Pancreas (tissue), 10 donors: ENCODE measurements around the gene WWC1. TPM values are rescaled to one million over a fixed set of nuclear protein-coding genes. Genes with fewer than 3 reads are reported as not detected.
"Not testable (repeated sequence)": the region's sequence is repeated elsewhere in the genome, so short reads cannot be mapped to it uniquely, and the experiment has no call there.

Experiments used
- ATAC-seq, 4 donors: fragments of 200-7000 bp; cut with Tn5 transposase; one replicate each; pipeline versions ENCODE4 v1.8.0 to v1.9.1; 2020; ENCODE audit warnings: mild to moderate bottlenecking in 4 of 4, moderate library complexity in 4 of 4
- DNase-seq, 6 donors: peaks; one replicate each; pipeline ENCODE4 v3.0.0-alpha.2; 2020
- FAIRE-seq: peaks from 2 replicates; lab custom pipeline; 2012; peaks lifted over from hg19 to GRCh38; lab: Jason Lieb, UNC
- H3K27ac ChIP-seq, 4 donors: fragments of 200-600 bp; sonication (generic); 1 replicate in 3 of 4; 2 replicates in 1 of 4; pipeline versions ENCODE4 v1.5.0 to v1.8.0; 2020
- H3K27me3 ChIP-seq, 4 donors: fragments of 200-600 bp; one replicate each; pipeline ENCODE4 v1.8.0; 2021
- H3K36me3 ChIP-seq, 3 donors: fragments of 200-600 bp; sonication (generic) in 1 of 3; one replicate each; pipeline versions ENCODE4 v1.5.0 to v1.8.0; 2020 to 2021
- H3K4me1 ChIP-seq, 3 donors: fragments of 200-600 bp; one replicate each; pipeline ENCODE4 v1.8.0; 2021
- H3K4me3 ChIP-seq, 4 donors: fragments of 200-600 bp; sonication (generic) in 2 of 4; one replicate each; pipeline versions ENCODE4 v1.5.0 to v1.8.0; 2020 to 2021
- H3K9me3 ChIP-seq, 4 donors: fragments of 200-600 bp; one replicate each; pipeline ENCODE4 v1.8.0; 2021
- WGBS, 2 donors: extraction: QIAGEN DNeasy Blood & Tissue Kit; methylation state at CpG; one replicate each; pipeline ENCODE4 v1.1.7; 2013; 5-methylcytosine and 5-hydroxymethylcytosine counted together
- intact Hi-C, 3 donors: fragments of 100-400 bp; cut with DNase I; formaldehyde crosslinking; loops; one replicate each; pipeline versions ENCODE4 v1.11.1 to v1.14.2; 2022
- polyA plus RNA-seq, 2 donors: library from polyadenylated mRNA; stranded (reverse); fragments of 200-250 nt; gene quantifications; one replicate each; pipeline ENCODE4 v1.2.3, GENCODE V29; 2013
- total RNA-seq, 6 donors: library from RNA; stranded (reverse); fragmentation: NEBNext Ultra II Directional in 4 of 6; extraction: Animal tissue kit (Norgen Biotek cat#: 25700) in 4 of 6; gene quantifications; one replicate each; pipeline versions ENCODE4 v1.2.1 to v1.2.4, GENCODE V29; 2021 to 2023
- TF ChIP-seq, protein P1 (sequence below), 4 donors: fragments of 200-600 bp; sonication (generic) in 3 of 4; IDR thresholded peaks; one replicate each; pipeline versions ENCODE4 v1.5.0 to v1.8.0; 2021; ENCODE audit warnings: antibody characterized with exemption in 4 of 4
- donor health status: healthy with polysubstance abuse.
- donor health status: DM: no; HTN: no; CAD: no; lungs with moderate emphysema.
- donor health status: DM: no; HTN: no; CAD: no.
- donor health status: control.
- donor health status: control.
- donor health status: Bipolar disorder and iron deficiency.
- donor health status: DM: yes; HTN: yes; CAD: no.
- donor health status: DM: no; HTN: no; CAD: no.
- donor health status: DM: no; HTN: no; CAD: no.
- donor health status: DM: yes; HTN: yes; CAD: no.

WWC1 gene
- total and polyA plus RNA-seq, 8 donors, result 35.0 to 54.2 (median 38.7) TPM

DNA sequence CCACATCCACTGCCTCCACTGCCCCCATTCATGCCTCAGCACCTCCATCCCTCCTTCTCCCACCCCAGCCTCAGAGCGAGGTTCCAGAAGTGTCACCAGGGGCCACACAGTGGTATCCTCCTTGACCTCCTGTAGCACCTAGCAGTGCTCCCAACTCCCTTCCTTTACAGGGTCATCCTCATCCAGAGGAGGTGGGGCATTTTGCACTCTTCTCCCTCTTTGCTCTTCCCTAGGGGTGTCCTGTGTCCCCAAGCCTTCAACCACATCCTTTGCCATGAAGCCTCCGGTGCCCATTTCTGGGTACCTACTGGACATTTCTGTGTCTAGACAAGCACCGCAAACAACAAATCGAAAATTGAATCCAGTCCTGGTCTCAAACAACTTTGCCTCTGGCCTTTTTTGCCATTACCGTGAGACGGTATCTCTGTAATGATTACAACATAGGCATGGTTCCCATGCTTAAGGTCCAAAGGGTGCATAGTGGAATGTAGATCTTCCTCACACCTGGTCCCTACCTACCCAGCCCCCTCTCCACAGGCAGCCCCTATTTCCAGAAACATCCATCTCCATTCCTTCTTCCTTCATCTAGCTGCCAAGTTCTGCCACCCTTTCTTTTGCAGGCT lies 17.6 kb downstream of the WWC1 start:
- peak overlapping the region in 1 of 4 donors; percentile 9 for H3K27ac ChIP-seq
- H3K9me3 ChIP-seq, result no peaks in the 10 kb centered on the region
- FAIRE-seq, result no peak
- no peak overlapping the region for H3K4me3 ChIP-seq
- no peak for DNase-seq
- intact Hi-C loops, result no loop called here
- no peaks in the 10 kb centered on the region for H3K36me3 ChIP-seq
- TF ChIP-seq, protein P1, sequence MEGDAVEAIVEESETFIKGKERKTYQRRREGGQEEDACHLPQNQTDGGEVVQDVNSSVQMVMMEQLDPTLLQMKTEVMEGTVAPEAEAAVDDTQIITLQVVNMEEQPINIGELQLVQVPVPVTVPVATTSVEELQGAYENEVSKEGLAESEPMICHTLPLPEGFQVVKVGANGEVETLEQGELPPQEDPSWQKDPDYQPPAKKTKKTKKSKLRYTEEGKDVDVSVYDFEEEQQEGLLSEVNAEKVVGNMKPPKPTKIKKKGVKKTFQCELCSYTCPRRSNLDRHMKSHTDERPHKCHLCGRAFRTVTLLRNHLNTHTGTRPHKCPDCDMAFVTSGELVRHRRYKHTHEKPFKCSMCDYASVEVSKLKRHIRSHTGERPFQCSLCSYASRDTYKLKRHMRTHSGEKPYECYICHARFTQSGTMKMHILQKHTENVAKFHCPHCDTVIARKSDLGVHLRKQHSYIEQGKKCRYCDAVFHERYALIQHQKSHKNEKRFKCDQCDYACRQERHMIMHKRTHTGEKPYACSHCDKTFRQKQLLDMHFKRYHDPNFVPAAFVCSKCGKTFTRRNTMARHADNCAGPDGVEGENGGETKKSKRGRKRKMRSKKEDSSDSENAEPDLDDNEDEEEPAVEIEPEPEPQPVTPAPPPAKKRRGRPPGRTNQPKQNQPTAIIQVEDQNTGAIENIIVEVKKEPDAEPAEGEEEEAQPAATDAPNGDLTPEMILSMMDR (IDR thresholded peaks at IDR 0.05), result no peak
- ATAC-seq, result peak in 2 of 4 donors; percentile 37 to 65
- H3K4me1 ChIP-seq, result peaks cover 6 to 39% (median 28%) of the 10 kb centered on the region in 3 donors
- 33 to 37% methylated on average over 6 of the region's 6 CpGs for WGBS, 2 donors
- H3K27me3 ChIP-seq, result no peaks in the 10 kb centered on the region

DNA sequence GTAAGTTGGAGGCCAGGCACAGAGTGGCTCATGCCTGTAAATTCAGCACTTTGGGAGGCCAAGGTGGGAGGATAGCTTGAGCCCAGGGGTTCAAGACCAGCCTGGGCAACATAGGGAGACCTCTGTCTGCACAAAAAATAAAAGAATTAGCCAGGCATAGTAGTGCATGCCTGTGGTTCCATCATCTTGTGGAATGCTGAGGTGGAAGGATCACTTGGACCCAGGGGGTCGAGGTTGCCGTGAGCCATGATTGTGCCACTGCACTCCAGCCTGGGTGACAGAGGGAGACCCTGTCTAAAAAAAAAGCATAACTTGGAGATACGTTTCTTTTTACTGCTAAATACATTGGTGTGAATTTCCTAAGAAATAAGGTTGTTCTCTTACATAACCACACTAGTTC lies 19.1 kb downstream of the WWC1 start:
- H3K27ac ChIP-seq, FAIRE-seq, DNase-seq, intact Hi-C loops, H3K36me3 ChIP-seq, H3K9me3 ChIP-seq, H3K27me3 ChIP-seq, H3K4me3 ChIP-seq, ATAC-seq: not testable (repeated sequence)
- 77 to 84% methylated on average over 3 of the region's 3 CpGs for WGBS, 2 donors
- H3K4me1 ChIP-seq, result peaks cover 14 to 38% (median 22%) of the 10 kb centered on the region in 3 donors

DNA sequence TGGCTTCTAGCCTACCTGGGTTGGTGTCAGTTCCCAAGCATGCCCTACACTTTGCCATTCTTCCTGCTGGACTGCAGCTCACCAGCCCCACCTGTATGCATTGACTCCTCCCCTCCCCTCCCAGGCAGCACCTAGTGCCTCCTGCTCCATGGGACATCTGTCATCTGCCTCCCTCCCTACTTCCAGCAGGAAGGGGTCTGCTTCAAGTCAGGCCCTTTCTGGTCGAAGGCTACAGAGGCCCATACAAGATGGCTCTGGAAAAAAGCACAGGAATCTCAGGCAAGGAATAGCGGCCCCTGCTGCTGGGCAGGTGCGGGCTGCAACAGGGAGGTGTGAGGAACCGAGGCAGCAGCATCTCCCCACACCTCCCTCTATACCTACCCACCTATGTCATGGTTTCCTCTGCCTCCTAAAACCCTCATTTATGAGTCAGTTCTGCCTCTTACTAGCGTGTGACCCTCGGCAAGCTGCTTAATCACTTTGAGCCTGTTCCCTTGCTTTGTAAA lies 19.7 kb downstream of the WWC1 start:
- Histone ChIP-seq H3K4me1 (peaks cover 20 to 38% (median 23%) of the 10 kb centered on the region in 3 donors), H3K27ac (peak overlapping the region in 1 of 4 donors; percentile 33), H3K9me3 (no peaks in the 10 kb centered on the region), H3K4me3 (no peak overlapping the region), H3K36me3 (no peaks in the 10 kb centered on the region), H3K27me3 (no peaks in the 10 kb centered on the region)
- ATAC-seq (no peak), DNase-seq (no peak), FAIRE-seq (no peak)
- intact Hi-C loops, result no loop called here
- TF ChIP-seq, protein P1 (IDR thresholded peaks at IDR 0.05), result no peak
- 73 to 81% methylated on average over 6 of the region's 6 CpGs for WGBS, 2 donors

DNA sequence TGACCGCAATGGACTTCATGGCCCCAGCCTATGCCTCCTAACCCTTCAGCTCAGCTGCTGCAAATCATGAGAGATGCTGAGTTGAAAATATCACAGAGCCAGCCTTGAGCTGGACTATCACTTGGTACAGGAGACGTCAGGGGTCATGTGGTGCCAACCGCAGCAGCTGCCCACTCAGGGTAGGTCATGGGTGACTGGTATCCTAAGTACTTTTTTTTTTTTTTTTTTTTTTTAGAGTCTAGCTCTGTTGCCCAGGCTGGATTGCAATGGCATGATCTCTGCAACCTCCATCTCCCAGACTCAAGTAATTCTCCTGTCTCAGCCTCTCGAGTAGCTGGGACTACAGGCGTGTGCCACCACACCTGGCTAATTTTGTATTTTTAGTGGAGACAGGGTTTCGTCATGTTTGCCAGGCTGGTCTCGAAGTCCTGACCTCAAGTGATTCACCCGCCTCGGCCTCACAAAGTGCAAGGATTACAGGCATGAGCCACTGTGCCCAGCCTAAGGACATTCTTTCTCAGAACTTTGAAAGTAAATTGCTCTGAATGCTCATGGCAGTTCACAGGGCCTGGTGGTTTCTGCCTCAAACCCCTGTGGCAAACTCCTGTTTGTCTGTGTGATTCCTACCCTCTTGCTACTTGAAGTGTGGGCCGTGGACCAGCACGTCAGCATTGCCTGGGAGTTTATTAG lies 21.3 kb downstream of the WWC1 start:
- H3K9me3 ChIP-seq, result no peaks in the 10 kb centered on the region
- no peak for ATAC-seq
- no peak overlapping the region for H3K27ac ChIP-seq
- peaks cover 36 to 53% (median 40%) of the 10 kb centered on the region in 3 donors for H3K4me1 ChIP-seq
- H3K27me3 ChIP-seq, result no peaks in the 10 kb centered on the region
- DNase-seq, result no peak
- H3K4me3 ChIP-seq, result no peak overlapping the region
- H3K36me3 ChIP-seq, result no peaks in the 10 kb centered on the region
- no peak for FAIRE-seq
- TF ChIP-seq, protein P1 (IDR thresholded peaks at IDR 0.05), result no peak
- 81 to 85% methylated on average over 11 of the region's 11 CpGs for WGBS, 2 donors
- intact Hi-C loops, result no loop called here

DNA sequence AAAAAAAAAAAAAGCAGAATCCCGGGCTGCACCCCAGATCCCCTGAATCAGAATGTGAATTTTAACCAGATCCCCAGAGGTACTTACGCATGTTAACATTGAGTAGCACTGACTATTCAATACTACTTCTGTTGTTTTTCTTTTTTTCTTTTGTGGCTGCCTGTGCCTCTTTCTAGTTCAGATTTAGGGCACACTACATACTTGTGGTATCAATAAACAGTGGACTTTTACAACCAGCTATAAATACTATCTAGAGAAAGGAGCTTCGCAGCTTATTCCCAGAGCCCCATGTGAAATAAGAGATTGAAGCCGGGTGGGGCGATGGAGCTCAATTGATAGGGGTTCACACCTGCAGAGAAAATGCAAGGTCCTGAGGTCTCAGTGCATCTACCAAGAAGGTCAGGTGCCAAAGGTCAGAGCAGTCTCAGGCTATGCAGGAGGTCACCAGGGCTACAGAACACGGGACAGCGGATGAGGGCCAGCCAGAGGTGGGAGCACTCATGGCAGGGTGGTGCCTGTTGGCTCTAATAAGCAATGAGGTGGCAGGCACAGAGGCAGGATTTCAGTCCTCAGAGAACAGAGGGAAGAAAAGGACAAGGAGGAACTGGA lies 22.3 kb downstream of the WWC1 start:
- no peak for ATAC-seq
- Histone ChIP-seq H3K4me1 (peaks cover 43 to 54% (median 45%) of the 10 kb centered on the region in 3 donors), H3K9me3 (no peaks in the 10 kb centered on the region), H3K4me3 (no peak overlapping the region), H3K27me3 (no peaks in the 10 kb centered on the region), H3K27ac (peak overlapping the region; percentile 16 to 94 (median 82)), H3K36me3 (no peaks in the 10 kb centered on the region)
- DNase-seq, result no peak
- 80 to 86% methylated on average over 7 of the region's 7 CpGs for WGBS, 2 donors
- intact Hi-C loops, result no loop called here
- FAIRE-seq, result no peak
- TF ChIP-seq, protein P1 (IDR thresholded peaks at IDR 0.05), result no peak
